AG04449 (cell line): ENCODE results near the gene MIPEP.
A peak's percentile ranks its signal among the peaks of the same experiment; 100 is the strongest.

Experiments
- CTCF ChIA-PET: fragments of 350-600 bp; formaldehyde crosslinking; extraction: SDS; loops from one replicate; lab custom pipeline; 2021; ENCODE audit warnings: antibody characterized with exemption; lab: Yijun Ruan, JAX
- POLR2A ChIA-PET: fragments of 400-600, 350-600 bp; formaldehyde crosslinking; extraction: SDS; loops from one replicate; lab custom pipeline; 2020; ENCODE audit warnings: antibody characterized with exemption, inconsistent platforms; lab: Yijun Ruan, JAX
- DNase-seq: peaks from one replicate; pipeline ENCODE4 v3.0.0-alpha.2; 2010; ENCODE audit warnings: low read depth, low spot score
- H3K4me3 ChIP-seq: 2 replicates; pipeline ENCODE4 v1.5.1; 2011; ENCODE audit warnings: low read depth, mild to moderate bottlenecking, control low read depth, low read length
- CTCF ChIP-seq: IDR thresholded peaks from one replicate; pipeline ENCODE4 v1.5.1; 2011; ENCODE audit warnings: mild to moderate bottlenecking, moderate library complexity, low read length, control low read depth, inconsistent platforms; ENCODE audit not compliant: insufficient read depth; ENCODE audit errors: missing control alignments

Gene MIPEP

GRCh38 chr13:23790577-23791170 lies 98.5 kb downstream of the MIPEP start:
- H3K4me3 ChIP-seq = no peak overlapping the region
- CTCF ChIA-PET = interaction anchor here (1.4 kb wide), 1 partner anchor 49 kb away, joined by 4 read pairs; no protein-coding TSS in a partner anchor
- POLR2A ChIA-PET = interaction anchor here (0.6 kb wide), 1 partner anchor 117 kb away, joined by 5 read pairs; no protein-coding TSS in a partner anchor
- no peak for TF ChIP-seq CTCF
- DNase-seq = peak; percentile 73

- DNase-seq = no peak
- CTCF ChIA-PET = interaction anchor here (0.9 kb wide), 1 partner anchor 211 kb away, joined by 3 read pairs; no protein-coding TSS in a partner anchor
- TF ChIP-seq CTCF = no peak
- H3K4me3 ChIP-seq = no peak overlapping the region
- POLR2A ChIA-PET = no interaction called here
These were observed 99.4 kb downstream of the MIPEP start for GRCh38 chr13:23789576-23790346.

GRCh38 chr13:23788459-23788858 lies 100.7 kb downstream of the MIPEP start:
- DNase-seq = no peak
- no peak for TF ChIP-seq CTCF
- H3K4me3 ChIP-seq = no peak overlapping the region
- ChIA-PET CTCF (interaction anchor here (0.6 to 0.9 kb wide), 2 partner anchors 218 to 232 kb away, joined by 3 read pairs; partner anchors contain the start of gene TNFRSF19), POLR2A (no interaction called here)

GRCh38 chr13:23787464-23787863 lies 101.7 kb downstream of the MIPEP start:
- no peak overlapping the region for H3K4me3 ChIP-seq
- no peak for DNase-seq
- POLR2A ChIA-PET = no interaction called here
- CTCF ChIA-PET = no interaction called here
- no peak for TF ChIP-seq CTCF

GRCh38 chr13:23786607-23787006 lies 102.6 kb downstream of the MIPEP start:
- CTCF ChIA-PET = interaction anchor here (0.7 kb wide), 1 partner anchor 11 kb away, joined by 3 read pairs; no protein-coding TSS in a partner anchor

More at GRCh38 chr13:23786607-23787006, 102.6 kb downstream of the MIPEP start:
- H3K4me3 ChIP-seq = no peak overlapping the region
- no peak for TF ChIP-seq CTCF
- no peak for DNase-seq
- POLR2A ChIA-PET = no interaction called here
